ENCODE results near the gene NEBL. TPM values are rescaled to one million over a fixed set of nuclear protein-coding genes. Genes with fewer than 3 reads are reported as not detected.

Gene NEBL
- total and polyA plus RNA-seq, 9 of the 15 experiments (the other 6 are each of a cell fraction or from before 2014, with no cell fraction given), result 0.82 to 14.6 (median 9.8) TPM

GRCh38 chr10:20933705-20934104, 36.6 kb upstream of the NEBL start:
- DNase-seq (ENCODE audit: extremely low read depth in 1 of 4, low spot score in 3 of 4) (no peak), FAIRE-seq (no peak), ATAC-seq (no peak)
- H3K9me1 ChIP-seq (ENCODE audit: control insufficient read depth, insufficient read depth, low read length), result no peaks in the 10 kb centered on the region
- intact Hi-C loops (cut with micrococcal nuclease), result no loop called here
- H3K27me3 ChIP-seq (ENCODE audit: control insufficient read depth in 2 of 2, insufficient read depth in 2 of 2, low read length in 2 of 2), result no peaks in the 10 kb centered on the region; a peak in 1 of 5 replicates
- no peaks in the 10 kb centered on the region for H3K79me2 ChIP-seq (ENCODE audit: control insufficient read depth, insufficient read depth, low read length)
- no peak overlapping the region for H2AFZ ChIP-seq (ENCODE audit: low read depth, low read length)
- H3K36me3 ChIP-seq (ENCODE audit: control insufficient read depth, insufficient read depth, low read length), result no peaks in the 10 kb centered on the region
- no peak overlapping the region for H3K4me2 ChIP-seq (ENCODE audit: insufficient read depth, low read length)
- ChIA-PET CTCF (ENCODE audit: low intra/inter-chr PET ratio) (no interaction called here), POLR2A (no interaction called here)
- BruUV-seq (replicated peaks), result no TSS peak
- no peaks in the 10 kb centered on the region for H3K4me1 ChIP-seq (replicated peaks in 1 of 2; ENCODE audit: control insufficient read depth in 2 of 2, insufficient read depth in 2 of 2, low read length in 2 of 2)
- H3K9ac ChIP-seq (ENCODE audit: insufficient read depth in 1 of 2, low read depth in 2 of 2, low read length in 2 of 2), result no peak overlapping the region
- 8% methylated on average over 2 of the region's 2 CpGs for WGBS (ENCODE audit: insufficient coverage, low coverage, missing lambda C conversion rate)
- H4K20me1 ChIP-seq (replicated peaks; ENCODE audit: control insufficient read depth, insufficient read depth, low read length), result no peaks in the 10 kb centered on the region
- no peak overlapping the region for H3K4me3 ChIP-seq
- H3K27ac ChIP-seq (ENCODE audit: extremely low read depth, low read depth, low read length), result no peak overlapping the region
- in situ Hi-C loops (cut with MboI), result no loop called here
- no peaks in the 10 kb centered on the region for H3K9me3 ChIP-seq (replicated peaks; ENCODE audit: control insufficient read depth, insufficient read depth, low read depth, low read length)
- TF ChIP-seq ELF2 (CRISPR knock-in tag; IDR thresholded peaks at IDR 0.05) (no peak), ESRRB (CRISPR knock-in tag; IDR thresholded peaks at IDR 0.05; ENCODE audit: borderline replicate concordance) (no peak), RERE (CRISPR knock-in tag; IDR thresholded peaks at IDR 0.05; ENCODE audit: borderline replicate concordance) (no peak), FUS (optimal IDR thresholded peaks at IDR 0.05; ENCODE audit: low read depth, low read length) (no peak), ETV6 (IDR thresholded peaks at IDR 0.05; ENCODE audit: borderline replicate concordance in 1 of 2, low read depth in 2 of 2, low read length in 1 of 2) (no peak), ETV6 (CRISPR knock-in tag; IDR thresholded peaks at IDR 0.05; ENCODE audit: borderline replicate concordance) (no peak), U2AF2 (optimal IDR thresholded peaks at IDR 0.05; ENCODE audit: low read depth, low read length) (no peak), CREBBP (IDR thresholded peaks at IDR 0.05; ENCODE audit: low read depth, low read length) (no peak), SRSF3 (IDR thresholded peaks at IDR 0.05; ENCODE audit: insufficient read depth, low read length) (no peak), NRF1 (conservative IDR thresholded peaks at IDR 0.05 in 1 of 2, IDR thresholded peaks at IDR 0.05 in 1 of 2) (no peak), ZNF778 (CRISPR knock-in tag; IDR thresholded peaks at IDR 0.05) (no peak), TFAP4 (CRISPR knock-in tag; IDR thresholded peaks at IDR 0.05; ENCODE audit: borderline replicate concordance) (no peak), PCBP2 (IDR thresholded peaks at IDR 0.05; ENCODE audit: low read depth, low read length, poor library complexity, severe bottlenecking) (no peak), NCOA6 (IDR thresholded peaks at IDR 0.05) (no peak), GATAD2B (IDR thresholded peaks at IDR 0.05; ENCODE audit: borderline replicate concordance) (no peak), RBM17 (IDR thresholded peaks at IDR 0.05; ENCODE audit: borderline replicate concordance, low read depth, low read length) (no peak), SETDB1 (IDR thresholded peaks at IDR 0.05; ENCODE audit: low read length) (no peak), NCOA2 (IDR thresholded peaks at IDR 0.05; ENCODE audit: partially characterized antibody in 2 of 2) (no peak)
